Colonic mucosa (tissue), 4 donors: ENCODE data around the gene ADAM12. TPM values are rescaled to one million over a fixed set of nuclear protein-coding genes. Genes with fewer than 3 reads are reported as not detected.

ENCODE experiments used
- DNase-seq: peaks from one replicate; pipeline ENCODE4 v3.0.0-alpha.2; 2020
- H3K27ac ChIP-seq: fragments of 200-600 bp; one replicate; pipeline ENCODE4 v1.8.0; 2021
- H3K27me3 ChIP-seq: fragments of 200-600 bp; one replicate; pipeline ENCODE4 v1.8.0; 2021
- H3K36me3 ChIP-seq: fragments of 200-600 bp; one replicate; pipeline ENCODE4 v1.8.0; 2021
- H3K4me1 ChIP-seq: fragments of 200-600 bp; one replicate; pipeline ENCODE4 v1.8.0; 2021; ENCODE audit warnings: mild to moderate bottlenecking
- H3K4me3 ChIP-seq: fragments of 200-600 bp; one replicate; pipeline ENCODE4 v1.8.0; 2021
- H3K9ac ChIP-seq, 2 donors: one replicate each; pipeline ENCODE4 v1.7.0; 2013; ENCODE audit warnings: control low read depth in 2 of 2, low read depth in 2 of 2, low read length in 2 of 2
- H3K9me3 ChIP-seq: fragments of 200-600 bp; one replicate; pipeline ENCODE4 v1.8.0; 2021
- intact Hi-C: fragments of 100-400 bp; cut with DNase I; formaldehyde crosslinking; loops from one replicate; pipeline ENCODE4 v1.14.1; 2022
- total RNA-seq, 2 donors: library from RNA; stranded (reverse); fragmentation: NEBNext Ultra II Directional in 1 of 2; extraction: Animal tissue kit (Norgen Biotek cat#: 25700) in 1 of 2; gene quantifications; one replicate each; pipeline ENCODE4 v1.2.1, GENCODE V29; 2021
- TF ChIP-seq, protein P1 (sequence below): fragments of 200-600 bp; IDR thresholded peaks from one replicate; pipeline ENCODE4 v1.8.0; 2022; ENCODE audit warnings: antibody characterized with exemption, mild to moderate bottlenecking
- donor health status: healthy.
- donor health status: DM: no; HTN: no; CAD: no.
- donor health status: DM: no; HTN: no; CAD: no.

Gene ADAM12
- total RNA-seq, 2 donors from 2014 or later = 0.30 to 0.64 TPM

DNA sequence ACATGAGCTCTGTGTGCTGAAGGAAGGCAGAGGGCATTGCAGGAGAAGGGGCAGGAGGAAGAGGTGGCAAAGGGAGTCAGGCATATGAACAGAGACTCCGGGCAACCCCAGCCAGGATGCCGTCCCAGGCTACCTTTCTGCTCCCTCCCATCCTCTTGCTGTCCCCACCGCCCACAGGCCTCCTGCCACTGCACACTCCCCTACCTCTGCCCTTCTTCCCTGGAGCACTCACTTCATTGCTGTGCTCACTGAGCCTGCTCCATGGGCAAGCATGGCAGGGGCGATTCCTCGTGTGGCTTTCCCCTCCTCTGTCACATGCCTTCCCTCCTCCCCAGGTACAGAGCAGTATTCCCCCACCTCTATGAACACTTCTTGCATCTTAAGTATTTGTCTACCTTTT, 398.5 kb downstream of the ADAM12 start:
- DNase-seq = no peak
- Histone ChIP-seq H3K9ac (no peak overlapping the region), H3K9me3 (no peaks in the 10 kb centered on the region), H3K27me3 (no peaks in the 10 kb centered on the region), H3K4me1 (no peaks in the 10 kb centered on the region), H3K36me3 (no peaks in the 10 kb centered on the region), H3K4me3 (no peak overlapping the region), H3K27ac (no peak overlapping the region)
- intact Hi-C loops = loop anchor here (10.0 kb wide), 1 partner anchor 765 kb away; no protein-coding TSS in a partner anchor
- TF ChIP-seq, protein P1, sequence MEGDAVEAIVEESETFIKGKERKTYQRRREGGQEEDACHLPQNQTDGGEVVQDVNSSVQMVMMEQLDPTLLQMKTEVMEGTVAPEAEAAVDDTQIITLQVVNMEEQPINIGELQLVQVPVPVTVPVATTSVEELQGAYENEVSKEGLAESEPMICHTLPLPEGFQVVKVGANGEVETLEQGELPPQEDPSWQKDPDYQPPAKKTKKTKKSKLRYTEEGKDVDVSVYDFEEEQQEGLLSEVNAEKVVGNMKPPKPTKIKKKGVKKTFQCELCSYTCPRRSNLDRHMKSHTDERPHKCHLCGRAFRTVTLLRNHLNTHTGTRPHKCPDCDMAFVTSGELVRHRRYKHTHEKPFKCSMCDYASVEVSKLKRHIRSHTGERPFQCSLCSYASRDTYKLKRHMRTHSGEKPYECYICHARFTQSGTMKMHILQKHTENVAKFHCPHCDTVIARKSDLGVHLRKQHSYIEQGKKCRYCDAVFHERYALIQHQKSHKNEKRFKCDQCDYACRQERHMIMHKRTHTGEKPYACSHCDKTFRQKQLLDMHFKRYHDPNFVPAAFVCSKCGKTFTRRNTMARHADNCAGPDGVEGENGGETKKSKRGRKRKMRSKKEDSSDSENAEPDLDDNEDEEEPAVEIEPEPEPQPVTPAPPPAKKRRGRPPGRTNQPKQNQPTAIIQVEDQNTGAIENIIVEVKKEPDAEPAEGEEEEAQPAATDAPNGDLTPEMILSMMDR = no peak

DNA sequence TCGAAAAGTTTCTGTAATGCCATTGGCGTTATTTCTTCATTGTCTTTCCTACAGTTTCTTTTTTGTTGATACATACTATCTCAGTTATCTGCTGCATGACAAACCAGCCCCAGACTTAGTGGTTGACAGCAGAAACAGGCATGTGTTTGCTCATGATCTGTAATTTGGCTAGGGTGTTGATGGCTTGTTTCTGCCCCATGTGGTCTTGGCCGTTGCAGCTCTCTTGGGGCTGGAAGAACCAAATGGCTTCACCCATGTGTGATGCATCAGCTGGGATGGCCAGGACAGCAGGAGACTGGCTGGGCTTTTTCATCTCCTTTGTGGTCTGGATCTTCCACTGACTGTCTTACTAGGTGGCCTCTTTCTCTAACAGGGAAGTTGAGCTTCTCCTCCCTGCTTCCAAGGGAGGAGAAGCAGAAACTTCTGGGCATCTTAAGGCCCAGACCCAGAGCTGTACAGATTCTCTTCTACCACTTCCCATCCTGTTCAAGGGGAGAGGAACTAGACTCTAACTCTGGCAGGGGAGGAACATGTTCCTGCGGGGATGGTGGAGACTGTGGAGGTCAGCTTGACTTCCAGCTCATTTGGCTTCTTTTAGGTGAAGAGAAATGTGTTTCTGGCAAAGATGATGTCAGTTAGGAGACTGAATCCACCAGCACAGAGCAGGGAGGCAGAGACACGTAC, 402.6 kb downstream of the ADAM12 start:
- no peaks in the 10 kb centered on the region for H3K4me1 ChIP-seq
- no peak overlapping the region for H3K9ac ChIP-seq
- no peak overlapping the region for H3K27ac ChIP-seq
- DNase-seq = no peak
- no peaks in the 10 kb centered on the region for H3K27me3 ChIP-seq
- intact Hi-C loops = loop anchor here (10.0 kb wide), 1 partner anchor 769 kb away; no protein-coding TSS in a partner anchor
- TF ChIP-seq, protein P1 = no peak
- H3K36me3 ChIP-seq = no peaks in the 10 kb centered on the region
- no peaks in the 10 kb centered on the region for H3K9me3 ChIP-seq
- no peak overlapping the region for H3K4me3 ChIP-seq

DNA sequence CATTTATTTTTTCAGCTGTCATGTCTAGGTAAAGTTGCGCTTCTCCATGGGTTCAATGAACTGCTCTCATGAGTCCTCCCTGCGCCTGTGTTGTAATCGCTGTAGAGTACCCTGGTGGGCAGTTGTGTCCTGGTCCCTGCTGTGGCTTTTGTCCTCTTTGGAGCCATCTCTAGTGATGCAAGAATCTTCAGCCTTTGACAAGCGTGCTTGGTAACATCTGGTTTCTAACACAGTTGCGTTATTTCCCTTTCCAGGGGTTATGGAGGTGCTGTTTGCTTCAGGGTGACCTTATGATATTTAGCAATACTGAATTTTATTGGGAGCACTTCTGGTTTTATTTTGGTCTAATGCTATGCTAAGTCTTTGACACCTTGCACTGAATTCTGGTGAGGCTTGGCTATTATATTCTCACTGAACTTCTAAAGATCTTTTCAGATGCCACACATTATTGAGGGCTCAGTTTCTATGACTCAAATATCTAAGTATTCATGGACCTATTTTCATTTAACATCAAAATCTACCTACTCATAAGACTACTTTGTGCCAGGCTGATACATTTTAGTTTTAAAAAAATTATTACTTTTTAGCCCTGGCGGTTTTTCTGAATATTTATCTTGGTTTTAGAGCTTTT, 403.3 kb downstream of the ADAM12 start:
- H3K27ac ChIP-seq = no peak overlapping the region
- H3K9me3 ChIP-seq = no peaks in the 10 kb centered on the region
- TF ChIP-seq, protein P1 = no peak
- no peak overlapping the region for H3K9ac ChIP-seq
- H3K27me3 ChIP-seq = no peaks in the 10 kb centered on the region
- H3K4me1 ChIP-seq = no peaks in the 10 kb centered on the region
- intact Hi-C loops = loop anchor here (5.0 to 10.0 kb wide), 3 partner anchors 402 to 770 kb away; partner anchors contain the start of gene ADAM12
- H3K36me3 ChIP-seq = no peaks in the 10 kb centered on the region
- no peak for DNase-seq
- H3K4me3 ChIP-seq = no peak overlapping the region

DNA sequence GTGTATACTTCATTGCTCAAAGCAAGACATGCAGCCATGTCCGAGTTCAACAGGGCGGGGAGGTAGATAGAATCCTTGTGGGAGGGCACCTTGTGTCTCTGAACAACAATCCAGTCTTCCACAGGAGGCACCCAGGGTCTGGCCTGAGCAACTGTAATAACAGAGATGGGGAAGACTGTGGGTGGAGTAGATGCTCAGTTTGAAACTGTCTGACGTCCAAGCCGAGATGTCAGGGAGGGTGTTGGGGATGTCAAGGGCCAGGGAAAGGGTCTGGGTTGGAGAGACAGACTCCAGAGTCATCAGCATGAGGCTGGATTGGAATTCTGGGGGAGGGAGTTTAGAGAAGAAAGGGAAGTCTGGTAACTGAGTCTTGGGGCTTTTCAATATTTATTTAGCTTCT, 403.9 kb downstream of the ADAM12 start:
- no peaks in the 10 kb centered on the region for H3K4me1 ChIP-seq
- H3K4me3 ChIP-seq = no peak overlapping the region
- TF ChIP-seq, protein P1 = no peak
- no peaks in the 10 kb centered on the region for H3K9me3 ChIP-seq
- H3K36me3 ChIP-seq = no peaks in the 10 kb centered on the region
- H3K27me3 ChIP-seq = no peaks in the 10 kb centered on the region
- DNase-seq = no peak
- H3K9ac ChIP-seq = no peak overlapping the region
- H3K27ac ChIP-seq = no peak overlapping the region
- intact Hi-C loops = loop anchor here (5.0 to 10.0 kb wide), 3 partner anchors 403 to 770 kb away; partner anchors contain the start of gene ADAM12

DNA sequence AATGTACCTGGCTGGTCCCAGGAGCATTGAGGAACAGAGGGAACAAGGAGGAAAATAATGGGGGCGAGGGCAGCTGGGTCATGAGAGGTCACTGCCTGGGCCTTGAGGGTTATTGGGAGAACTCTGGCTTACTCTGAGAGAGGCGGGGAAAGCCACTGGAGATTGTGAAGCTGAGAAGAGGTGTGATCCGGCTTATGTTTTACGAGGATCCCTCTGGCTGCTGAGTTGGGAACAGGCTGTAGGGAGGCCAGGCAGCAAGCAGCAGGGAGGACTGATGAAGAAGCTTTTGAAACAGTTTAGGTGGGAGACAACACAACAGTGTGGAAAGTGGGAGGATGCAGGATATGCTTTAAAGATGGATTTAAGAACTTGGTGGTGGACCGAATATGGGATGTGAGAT, 404.6 kb downstream of the ADAM12 start:
- intact Hi-C loops = loop anchor here (5.0 to 10.0 kb wide), 3 partner anchors 404 to 771 kb away; partner anchors contain the start of gene ADAM12
- TF ChIP-seq, protein P1 = no peak
- DNase-seq = no peak
- Histone ChIP-seq H3K27me3 (no peaks in the 10 kb centered on the region), H3K9ac (no peak overlapping the region), H3K9me3 (no peaks in the 10 kb centered on the region), H3K4me1 (no peaks in the 10 kb centered on the region), H3K36me3 (no peaks in the 10 kb centered on the region), H3K4me3 (no peak overlapping the region), H3K27ac (no peak overlapping the region)
